HL-60 (cell line): ENCODE data around the gene RPH3AL.

Experiments
- CTCF ChIP-seq: IDR thresholded peaks from one replicate; pipeline ENCODE4 v1.5.1; 2011; ENCODE audit warnings: low read length, control low read depth, inconsistent platforms; ENCODE audit not compliant: insufficient read depth
- GABPA ChIP-seq: IDR thresholded peaks from 2 replicates; pipeline ENCODE4 v1.6.1; 2012; ENCODE audit warnings: low read depth
- POLR2AphosphoS5 ChIP-seq: IDR thresholded peaks from 2 replicates; pipeline ENCODE4 v1.6.1; 2012; ENCODE audit warnings: low read depth
- REST ChIP-seq: IDR thresholded peaks from 2 replicates; pipeline ENCODE4 v1.6.1; 2012; ENCODE audit warnings: low read depth; ENCODE audit not compliant: insufficient replicate concordance
- SPI1 ChIP-seq: IDR thresholded peaks from 2 replicates; pipeline ENCODE4 v1.6.1; 2012; ENCODE audit warnings: low read depth, mild to moderate bottlenecking, borderline replicate concordance

- TF ChIP-seq CTCF: no peak
- TF ChIP-seq REST: no peak
- TF ChIP-seq GABPA: no peak
- TF ChIP-seq POLR2AphosphoS5: no peak
- no peak for TF ChIP-seq SPI1
These were observed 144.2 kb downstream of the RPH3AL start for GRCh38 chr17:208429-208828.
